Measurements from ENCODE around the gene DNAJB1.
"Not testable (repeated sequence)": the region's sequence is repeated elsewhere in the genome, so short reads cannot be mapped to it uniquely, and the experiment has no call there.

Gene DNAJB1

DNA sequence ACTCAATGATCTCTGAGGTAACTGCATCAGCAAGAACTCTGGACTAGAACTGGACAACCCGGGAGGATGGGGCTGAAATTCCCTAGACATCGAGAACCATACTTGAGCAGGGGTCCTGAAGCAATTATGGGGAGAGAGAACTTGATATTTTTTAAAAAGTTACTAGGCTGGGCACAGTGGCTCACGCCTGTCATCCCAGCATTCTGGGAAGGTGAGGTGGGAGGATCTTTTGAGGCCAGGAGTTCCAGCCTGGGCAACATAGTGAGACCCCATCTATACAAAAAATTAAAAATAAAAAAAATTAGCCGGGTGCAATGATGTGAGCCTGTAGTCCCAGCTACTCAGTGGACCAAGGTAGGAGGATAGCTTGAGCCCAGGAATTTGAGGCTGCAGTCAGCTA lies 2.3 kb upstream of the DNAJB1 start:
- DNase-seq (ENCODE audit: low read depth) = no peak

DNA sequence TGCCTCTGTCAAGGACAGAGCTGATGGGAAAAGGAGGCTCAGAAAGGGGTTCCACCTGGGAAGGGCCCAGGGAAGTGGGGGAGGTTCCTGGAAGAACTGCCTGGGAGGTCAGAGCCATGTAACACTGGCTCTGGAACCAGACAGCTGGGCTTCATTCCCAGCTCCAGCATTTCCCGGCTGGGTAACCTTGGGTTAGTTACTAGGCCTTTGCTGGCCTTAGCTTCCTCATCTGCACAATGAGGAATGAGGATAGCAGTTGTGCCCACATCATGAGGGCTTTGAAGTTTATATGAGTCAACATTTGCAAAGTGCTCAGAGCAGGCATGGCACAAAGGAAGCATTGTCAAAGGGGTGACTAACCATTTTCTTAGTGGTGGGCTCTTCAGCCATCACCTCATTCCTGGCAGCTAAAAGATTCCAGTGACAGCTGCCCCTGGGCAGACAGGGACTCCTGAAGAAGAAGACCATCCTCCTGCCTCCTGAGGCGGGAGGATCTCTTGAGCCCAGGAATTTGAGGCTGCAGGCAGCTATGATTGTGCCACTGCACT lies 1.7 kb upstream of the DNAJB1 start:
- DNase-seq (ENCODE audit: low read depth) = no peak

DNA sequence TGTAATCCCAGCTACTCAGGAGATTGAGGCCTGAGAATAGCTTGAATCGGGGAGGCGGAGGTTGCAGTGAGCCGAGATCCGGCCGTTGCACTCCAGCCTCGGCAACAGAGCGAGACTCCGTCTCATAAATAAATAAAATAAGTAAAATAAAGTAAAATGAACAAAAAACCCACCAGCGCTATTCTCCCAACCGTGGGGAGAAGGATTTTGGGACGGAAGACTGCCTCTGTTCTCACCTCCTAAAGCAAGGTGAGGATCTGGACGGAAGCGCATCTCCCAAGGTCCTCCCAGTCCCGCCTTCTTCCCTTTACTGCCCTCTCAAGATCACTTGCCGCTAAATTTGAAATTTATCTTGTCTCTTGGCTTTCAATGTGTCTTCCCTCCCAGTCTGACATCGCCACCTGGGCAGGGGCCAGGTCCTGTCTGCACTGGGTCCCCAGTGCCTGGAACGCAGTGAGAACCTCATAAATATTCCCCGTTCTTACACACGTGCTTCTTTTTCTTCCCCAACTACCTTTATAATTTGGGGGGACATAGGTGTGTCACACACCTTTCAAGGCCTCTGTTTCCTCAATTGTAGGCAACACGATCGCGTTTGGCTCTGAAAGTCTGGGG lies 1.2 kb upstream of the DNAJB1 start:
- no peak for DNase-seq (ENCODE audit: low read depth)

DNA sequence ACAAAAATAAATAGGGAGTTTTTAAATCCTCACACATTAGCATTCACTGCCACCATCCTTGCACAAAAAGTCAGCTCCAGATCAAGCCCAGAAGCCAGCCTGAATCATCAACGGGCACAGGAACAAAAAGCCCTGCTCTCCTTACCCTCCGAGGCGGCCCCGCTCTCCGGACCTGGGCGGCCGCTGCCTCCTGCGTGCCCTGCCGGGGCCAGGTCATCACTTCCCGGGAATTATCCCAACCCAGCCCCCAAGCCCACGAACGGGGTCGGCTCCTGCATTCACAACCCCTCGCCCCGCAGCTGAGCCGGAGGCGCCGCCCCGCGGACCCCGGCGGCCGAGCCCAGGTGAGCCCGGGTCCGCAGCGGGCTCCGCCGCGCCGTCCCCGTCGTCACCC lies 754 bp downstream of the DNAJB1 start:
- no peak for DNase-seq (ENCODE audit: low read depth)

DNA sequence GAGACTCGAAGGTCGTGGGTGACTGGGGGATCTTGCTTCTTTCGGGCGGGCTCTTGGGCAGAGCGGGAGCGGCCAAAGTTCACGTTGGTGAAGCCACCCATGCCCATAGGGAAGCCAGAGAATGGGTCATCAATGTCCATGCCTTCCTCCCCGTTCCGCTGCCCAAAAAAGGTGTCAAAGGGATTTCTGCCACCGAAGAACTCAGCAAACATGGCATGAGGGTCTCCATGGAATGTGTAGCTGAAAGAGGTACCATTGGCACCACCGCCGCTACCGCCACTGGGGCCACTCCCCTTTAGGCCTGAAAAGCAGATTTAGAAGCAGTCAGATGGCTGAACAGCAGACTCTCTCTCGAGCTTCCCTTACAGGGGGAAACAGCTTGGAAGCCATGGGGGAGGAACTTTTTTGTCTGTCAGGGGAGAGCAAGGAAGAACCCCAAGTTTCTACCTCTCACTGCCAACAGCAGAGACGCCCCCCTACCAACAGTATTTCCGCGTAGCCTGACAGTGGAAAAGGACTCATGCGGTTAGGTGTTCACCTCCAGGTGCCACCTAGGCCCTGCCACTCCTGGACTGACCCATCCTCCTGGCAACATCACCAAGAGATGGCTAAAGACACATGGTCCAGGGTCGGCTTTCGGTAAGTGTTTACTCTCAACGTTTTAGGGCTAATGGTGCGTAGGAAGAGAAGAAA lies 1.3 kb downstream of the DNAJB1 start:
- DNase-seq (ENCODE audit: low read depth) = no peak

DNA sequence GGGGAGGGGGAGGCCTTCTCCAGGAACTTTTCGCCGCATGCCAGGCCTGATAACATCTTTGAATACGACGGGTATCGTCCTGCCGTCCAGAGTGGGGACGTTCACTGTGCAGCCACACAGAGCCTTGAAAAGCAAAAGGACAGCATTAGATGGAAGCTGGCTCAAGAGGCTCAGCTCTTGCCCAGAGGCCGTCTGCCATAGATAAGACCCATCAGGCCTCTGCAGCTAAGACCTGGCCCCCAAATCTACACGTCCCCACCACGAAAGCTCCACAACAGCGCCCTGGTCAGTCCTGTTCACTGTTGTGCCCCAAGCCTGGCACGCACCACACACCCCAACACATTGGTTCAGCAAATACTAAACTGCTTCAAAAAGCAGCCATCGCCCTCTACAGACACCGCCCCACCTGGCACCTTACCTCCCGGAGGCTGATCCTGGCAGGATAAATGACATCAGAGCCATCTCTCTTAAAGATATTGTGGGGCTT lies 2.1 kb downstream of the DNAJB1 start:
- no peak for DNase-seq (ENCODE audit: low read depth)

DNA sequence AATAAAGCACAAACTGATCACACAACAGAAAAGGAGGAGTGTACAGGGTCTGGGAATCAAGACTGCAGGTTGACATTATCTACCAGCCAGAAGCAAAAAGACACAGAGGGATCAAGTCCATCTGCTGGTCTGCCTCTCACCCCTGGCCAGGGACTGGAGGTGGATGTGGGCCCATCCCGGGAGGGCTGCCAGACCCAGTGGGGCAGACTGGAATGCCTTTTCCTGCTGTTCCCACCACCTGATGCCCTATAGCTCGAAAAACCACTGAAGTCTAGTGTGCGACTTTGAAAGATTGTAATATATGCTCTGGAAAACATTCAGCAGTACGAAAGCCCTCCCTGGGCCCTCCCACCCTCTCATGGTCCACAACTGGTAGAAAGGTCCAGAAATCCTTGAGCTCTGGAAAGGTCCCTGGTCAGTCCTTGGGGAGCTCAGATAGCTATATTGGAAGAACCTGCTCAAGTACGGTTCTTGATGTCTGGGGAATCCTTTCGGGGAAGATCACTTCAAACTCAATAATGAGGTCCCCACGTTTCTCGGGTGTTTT lies 2.6 kb downstream of the DNAJB1 start:
- no peak for DNase-seq (ENCODE audit: low read depth)

DNA sequence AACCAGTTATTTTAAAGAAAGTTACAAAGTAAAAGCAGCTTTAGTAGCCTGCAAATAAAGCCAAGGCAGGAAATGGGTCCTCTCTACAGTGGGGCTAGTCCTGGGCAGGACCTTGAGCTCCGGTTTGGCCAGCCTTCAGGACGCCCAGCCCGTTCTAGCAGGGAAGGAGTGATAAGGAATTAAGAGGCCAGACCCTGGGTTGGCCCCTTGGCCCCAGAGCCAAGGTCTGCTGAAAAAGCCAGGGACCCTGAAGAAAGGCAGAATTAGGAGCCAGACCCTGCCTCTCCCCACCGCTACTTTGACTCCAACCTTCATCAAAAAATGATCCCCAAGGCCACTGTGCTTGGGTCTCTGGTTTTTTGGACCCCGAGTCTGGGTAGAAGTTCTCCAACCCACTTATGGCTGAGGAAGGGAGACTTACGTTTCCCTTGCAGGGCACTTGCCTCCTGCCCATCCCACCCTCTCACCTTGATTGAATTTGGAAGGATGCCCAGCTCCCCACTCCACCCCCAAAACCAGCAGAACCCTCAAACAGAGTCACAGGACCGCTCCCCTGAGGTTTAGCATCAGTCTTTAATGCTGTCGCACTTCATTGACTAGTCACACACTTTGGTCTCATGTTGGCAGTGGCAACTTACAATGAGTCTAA lies 3.9 kb downstream of the DNAJB1 start:
- DNase-seq (ENCODE audit: low read depth) = no peak

DNA sequence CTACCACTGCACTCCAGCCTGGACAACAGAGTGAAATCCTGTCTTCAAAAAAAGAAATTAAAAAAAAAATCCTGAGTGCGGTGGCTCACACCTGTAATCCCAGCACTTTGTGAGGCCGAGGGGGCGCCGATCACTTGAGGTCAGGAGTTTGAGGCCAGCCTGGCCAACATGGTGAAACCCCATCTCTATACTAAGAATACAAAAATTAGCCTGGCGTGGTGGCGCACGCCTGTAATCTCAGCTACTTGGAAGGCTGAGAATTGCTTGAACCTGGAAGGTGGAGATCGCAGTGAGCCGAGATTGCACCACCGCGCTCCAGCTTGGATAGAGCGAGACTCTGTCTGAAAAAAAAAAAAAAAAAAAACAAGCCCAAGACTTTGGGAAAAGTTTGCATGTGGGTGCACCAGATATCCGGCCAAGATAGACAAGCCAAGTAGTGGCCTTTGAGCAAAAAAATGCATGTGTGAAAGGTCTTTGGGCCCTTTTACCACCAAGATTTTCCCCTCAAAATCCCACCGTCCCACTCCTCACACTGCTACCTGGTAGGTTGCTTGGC lies 5.7 kb downstream of the DNAJB1 start:
- DNase-seq (ENCODE audit: low read depth) = no peak

DNA sequence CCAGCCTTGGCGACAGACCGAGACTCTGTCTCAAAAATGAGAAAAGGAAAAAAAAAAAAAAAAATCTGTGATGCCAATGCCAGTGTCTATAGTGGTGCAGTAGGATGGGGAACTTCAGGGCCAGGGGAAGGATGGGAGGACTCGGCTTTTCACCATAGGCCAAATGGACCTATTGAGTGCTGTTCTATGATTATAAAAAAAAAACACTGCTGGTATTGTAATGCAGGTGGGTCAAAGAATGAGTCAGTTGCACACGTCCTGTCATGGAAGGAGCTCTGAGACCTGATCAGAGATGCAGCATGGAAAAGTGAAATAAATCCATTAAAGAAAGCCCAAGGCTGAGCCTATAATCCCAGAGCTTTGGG lies 7.0 kb downstream of the DNAJB1 start:
- DNase-seq (ENCODE audit: low read depth) = no peak

DNA sequence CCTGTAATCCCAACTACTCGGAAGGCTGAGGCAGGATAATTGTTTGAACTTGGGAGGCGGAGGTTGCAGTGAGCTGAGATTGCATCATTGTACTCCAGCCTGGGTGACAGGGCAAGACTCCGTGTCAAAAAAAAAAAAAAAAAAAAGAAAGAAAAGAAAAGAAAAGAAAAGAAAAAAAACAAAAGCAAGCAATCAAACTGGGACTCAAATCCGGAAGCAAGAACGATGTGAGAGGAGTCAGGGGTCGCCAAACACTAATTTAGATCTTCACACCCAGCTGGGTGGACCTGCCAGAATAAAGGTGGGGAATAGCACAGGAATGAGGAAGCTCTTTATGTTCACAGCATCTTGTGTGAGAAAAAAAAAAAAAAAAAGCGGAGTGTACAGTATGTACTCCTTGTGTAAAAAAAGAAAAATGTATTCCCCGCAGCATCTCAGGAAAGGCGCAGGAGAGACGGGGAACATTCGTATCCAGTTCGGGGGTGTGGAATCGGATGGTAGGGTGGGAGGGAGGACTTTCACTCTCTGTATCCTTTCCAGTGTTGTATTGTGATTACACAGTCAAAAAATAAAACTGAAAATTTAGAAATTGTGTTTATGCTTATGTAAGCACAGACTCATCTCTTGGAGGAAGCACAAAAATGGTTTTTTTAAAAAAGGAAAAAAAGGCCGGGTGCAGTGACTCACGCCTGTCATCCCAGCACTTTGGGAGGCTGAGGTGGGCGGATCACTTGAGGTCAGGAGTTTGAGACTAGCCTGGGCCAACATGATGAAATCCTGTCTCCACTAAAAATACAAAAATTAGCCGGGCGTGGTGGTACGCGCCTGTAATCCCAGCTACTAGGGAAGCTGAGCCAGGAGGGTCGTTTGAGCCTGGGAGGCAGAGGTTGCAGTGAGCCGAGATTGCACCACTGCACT lies 7.6 kb downstream of the DNAJB1 start:
- DNase-seq (ENCODE audit: low read depth) = peak; percentile 26

DNA sequence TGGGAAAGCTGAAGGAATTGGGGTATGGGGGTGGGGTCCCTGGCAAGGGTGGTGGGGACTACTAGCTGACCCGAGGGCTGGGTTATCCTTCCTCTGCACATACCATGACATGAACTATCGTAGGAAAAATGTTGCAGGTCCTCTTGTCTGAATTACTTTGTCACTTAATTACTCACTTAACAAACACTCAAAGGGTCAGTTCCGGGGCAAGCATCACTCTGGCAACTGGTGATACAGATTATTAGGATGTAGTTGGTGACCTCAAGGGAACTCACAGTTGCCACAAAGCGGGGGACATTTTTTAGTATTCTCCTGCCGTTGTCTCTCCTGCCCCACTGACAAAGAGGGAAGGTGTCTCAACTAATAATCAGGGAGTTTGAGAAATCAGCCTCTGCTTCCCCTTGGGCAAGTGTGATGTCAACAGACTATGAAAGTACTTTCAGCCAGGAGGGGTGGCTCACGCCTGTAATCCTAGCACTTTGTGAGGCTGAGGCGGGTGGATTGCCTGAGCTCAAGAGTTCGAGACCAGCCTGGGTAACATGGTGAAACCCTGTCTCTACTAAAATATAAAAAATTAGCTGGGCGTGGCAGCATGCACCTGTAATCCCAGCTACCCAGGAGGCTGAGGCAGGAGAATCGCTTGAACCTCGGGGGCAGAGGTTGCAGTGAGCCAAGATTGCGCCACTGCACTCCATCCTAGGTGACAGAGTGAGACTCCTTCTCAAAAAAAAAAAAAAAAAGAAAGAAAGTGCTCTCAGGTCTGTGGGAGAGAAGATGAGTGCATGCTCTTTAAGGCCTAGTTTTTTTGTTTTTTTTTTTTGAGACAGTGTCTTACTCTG lies 10.3 kb downstream of the DNAJB1 start:
- DNase-seq (ENCODE audit: low read depth) = peak; percentile 41

DNA sequence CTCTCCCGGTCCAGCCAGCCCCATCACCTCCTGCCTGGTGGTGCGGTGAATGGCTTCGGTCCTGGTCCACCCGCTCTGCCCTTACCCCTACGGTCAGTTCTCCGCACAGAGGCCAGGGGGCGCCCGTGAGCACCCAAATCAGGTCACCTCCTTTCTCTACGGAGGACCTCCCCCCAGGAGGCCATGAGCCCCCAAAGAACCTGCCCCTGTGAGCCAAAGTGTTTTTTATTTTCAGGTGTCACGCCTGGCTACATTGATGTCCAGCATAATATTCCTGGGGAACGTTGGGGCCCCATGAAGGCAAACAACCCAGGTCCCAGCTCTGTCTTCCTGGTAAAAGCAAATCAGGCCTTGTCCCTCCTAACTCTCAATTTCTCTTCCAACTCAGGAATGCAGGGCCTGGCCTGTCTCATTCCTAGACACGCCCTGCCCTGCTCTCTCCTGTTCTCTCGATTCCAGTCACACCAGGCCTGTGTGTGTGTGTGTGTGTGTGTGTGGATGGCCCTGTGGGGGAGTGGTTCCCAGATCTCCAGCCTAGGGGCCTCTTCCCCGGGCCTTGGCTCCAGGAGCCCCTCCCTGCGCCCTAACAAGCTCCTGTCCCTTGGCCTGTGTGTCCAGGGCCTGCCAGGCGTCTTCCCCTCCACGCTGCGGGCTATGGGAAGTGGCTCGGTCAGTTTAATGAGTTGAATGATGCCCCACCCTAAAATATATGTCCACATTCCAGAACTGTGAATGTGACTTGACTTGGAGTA lies 12.5 kb downstream of the DNAJB1 start:
- peak; percentile 90 for DNase-seq (ENCODE audit: low read depth)

DNA sequence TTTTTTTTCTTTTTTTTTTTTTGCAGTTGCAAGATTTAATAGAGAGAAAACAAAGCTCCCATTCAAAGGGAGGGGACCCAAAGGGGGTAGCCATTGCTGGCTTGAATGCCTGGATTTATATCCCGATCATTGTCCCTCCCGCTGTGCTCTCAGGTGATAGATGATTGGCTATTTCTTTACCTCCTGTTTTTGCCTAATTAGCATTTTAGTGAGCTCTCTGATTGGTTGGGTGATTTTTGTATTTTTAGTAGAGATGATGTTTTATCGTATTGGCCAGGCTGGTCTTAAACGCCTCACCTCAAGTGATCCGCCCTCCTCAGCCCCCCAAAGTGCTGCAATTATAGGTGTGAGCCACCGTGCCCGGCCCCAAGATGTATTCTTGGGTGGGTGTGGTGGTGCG lies 13.6 kb downstream of the DNAJB1 start:
- DNase-seq (ENCODE audit: low read depth) = not testable (repeated sequence)

DNA sequence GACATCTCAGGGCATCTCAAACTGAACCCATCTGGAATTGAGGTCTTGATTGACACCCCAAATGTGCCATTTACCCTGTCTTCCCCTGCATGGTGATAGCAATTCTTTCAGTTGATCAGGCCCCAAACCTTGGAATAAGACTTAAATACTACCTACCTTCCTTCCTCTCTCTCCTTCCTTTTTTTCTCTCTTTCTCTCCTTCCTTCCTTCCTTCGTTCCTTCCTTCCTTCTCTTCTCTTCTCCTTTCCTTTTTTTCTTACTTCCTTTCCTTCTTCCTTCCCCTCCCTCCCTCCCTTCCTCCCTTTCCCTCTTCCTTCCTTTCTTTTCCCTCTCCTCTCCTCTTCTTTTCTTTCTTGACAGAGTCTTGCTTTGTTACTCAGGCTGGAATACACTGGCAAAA lies 14.9 kb downstream of the DNAJB1 start:
- DNase-seq (ENCODE audit: low read depth) = no peak

DNA sequence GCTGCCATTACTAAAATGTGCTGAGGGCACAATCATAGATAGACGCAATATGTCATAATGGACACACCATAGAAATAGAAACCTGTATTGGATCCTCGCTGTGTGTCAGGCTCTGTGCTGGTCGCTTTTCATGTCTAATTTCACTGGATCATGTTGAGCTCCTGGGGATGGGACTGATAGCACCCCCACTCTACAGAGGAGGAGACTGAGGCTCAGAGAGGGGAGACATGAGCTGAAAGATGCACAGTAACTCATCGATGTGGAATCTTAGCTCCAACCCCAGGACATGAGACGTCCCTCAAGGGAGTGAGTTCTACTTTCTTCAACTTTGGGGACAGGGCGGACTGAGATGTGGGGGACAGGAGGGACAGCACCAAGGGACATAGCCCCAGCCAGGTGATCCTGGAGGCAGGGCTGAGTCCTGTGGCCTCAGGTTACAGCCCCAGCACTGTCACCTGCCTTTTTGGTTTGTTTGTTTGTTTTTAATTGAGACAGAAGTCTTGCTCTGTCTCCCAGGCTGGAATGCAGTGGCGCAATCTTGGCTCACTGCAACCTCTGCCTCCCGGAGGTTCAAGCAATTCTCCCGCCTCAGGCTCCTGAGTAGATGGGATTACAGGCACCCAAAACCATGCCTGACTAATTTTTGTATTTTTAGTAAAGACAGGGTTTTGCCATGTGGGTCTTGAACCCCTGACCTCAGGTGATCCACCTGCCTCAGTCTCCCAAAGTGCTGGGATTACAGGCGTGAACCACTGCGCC lies 15.7 kb downstream of the DNAJB1 start:
- DNase-seq (ENCODE audit: low read depth) = no peak

DNA sequence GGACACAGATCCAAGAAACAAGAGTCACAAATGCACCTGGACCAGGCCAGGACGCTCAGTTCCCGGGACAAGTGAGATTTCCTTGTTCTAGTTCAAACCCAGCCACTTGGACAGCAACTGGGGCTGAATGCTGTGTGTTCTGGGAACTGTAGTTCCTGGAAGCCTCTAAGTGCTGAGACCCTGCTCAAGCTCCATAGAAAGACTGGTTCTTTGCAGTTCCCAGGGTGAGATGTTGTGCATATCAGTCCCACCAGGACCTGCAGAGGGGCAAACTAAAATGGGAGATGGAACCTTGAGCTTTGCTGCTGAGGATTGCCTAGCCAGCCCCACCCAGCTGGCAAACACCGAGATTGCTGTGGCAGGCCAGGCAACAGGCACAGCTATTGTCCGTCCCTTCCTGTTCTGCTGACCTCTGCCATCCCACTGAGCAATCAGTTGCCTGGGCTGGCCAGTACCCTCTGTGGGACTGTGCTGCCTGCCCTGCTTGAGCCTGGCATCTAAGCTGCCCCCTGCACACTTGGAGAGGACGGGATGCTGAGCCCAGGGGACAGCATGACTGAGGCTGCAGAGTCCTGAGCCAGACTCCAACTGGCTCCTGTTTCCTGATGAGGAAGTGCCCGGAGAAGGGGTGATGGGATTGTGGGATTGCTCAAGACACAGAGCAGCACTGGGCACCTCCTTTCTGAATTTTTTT lies 20.8 kb downstream of the DNAJB1 start:
- no peak for DNase-seq (ENCODE audit: low read depth)

DNA sequence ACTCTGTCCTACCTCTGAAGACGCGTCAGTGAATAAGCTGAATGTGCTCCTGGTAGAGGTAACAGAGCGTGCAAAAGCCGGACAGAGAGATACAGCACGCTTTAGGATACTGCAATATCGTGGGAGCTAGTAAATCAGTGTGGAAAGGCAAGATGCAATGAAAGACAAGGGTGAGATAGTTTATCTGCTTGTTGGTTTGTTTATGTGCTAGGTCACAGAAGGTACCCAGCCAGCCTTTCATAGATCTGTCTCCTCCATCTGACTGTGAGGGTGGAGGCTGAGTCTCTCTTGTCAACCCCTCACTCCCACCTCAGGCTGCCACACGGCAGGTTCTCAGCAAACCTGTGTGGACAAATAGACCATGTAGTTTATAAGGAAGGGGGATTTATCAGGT lies 21.4 kb downstream of the DNAJB1 start:
- no peak for DNase-seq (ENCODE audit: low read depth)

Measured in HS-27A (cell line).